ENCODE measurements around the gene ST3GAL3.

DNA sequence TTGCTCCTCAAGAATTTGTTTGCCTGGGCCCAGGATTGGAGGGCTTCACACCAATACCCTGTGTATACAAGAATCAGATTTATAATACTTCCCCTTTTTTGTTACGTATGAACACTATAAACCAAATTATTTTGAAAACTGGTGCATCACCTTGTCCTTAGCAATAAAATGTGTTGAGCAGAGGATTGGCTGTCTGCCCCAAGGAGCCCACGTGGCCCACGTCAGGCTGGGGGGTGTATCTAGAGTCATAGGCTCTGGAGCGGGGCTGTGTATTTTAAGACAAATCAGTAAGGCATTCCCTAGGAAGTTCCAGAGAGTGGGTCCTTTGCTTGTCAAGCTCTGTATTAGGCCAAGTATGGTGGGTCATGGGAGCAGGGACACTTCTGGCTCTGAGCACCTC, 2.0 kb upstream of the ST3GAL3 start:
- TF ChIP-seq CTCF (IDR thresholded peaks at IDR 0.05) = no peak
- TF ChIP-seq POLR2A (IDR thresholded peaks at IDR 0.05) = no peak
- TF ChIP-seq EP300 (IDR thresholded peaks at IDR 0.05) = no peak
